ENCODE data around the gene EXOC3L1.

The EXOC3L1 gene

GRCh38 chr16:67166110-67166547 lies 23.8 kb downstream of the EXOC3L1 start:
- TF ChIP-seq TAF1 (IDR thresholded peaks at IDR 0.05; ENCODE audit: borderline replicate concordance, insufficient read depth, low read length), result no peak

- TF ChIP-seq FOXP2 (optimal IDR thresholded peaks at IDR 0.05; ENCODE audit: borderline replicate concordance, extremely low read depth, extremely low read length, insufficient read depth), result no peak
- TF ChIP-seq TAF1 (IDR thresholded peaks at IDR 0.05; ENCODE audit: borderline replicate concordance, insufficient read depth, low read length), result no peak
- no peak for TF ChIP-seq POLR2AphosphoS5 (IDR thresholded peaks at IDR 0.05; ENCODE audit: low read depth, low read length)
- TF ChIP-seq SIN3A (IDR thresholded peaks at IDR 0.05; ENCODE audit: borderline replicate concordance, insufficient read depth, low read length), result no peak
- no peak for TF ChIP-seq REST (IDR thresholded peaks at IDR 0.05; ENCODE audit: insufficient read depth in 1 of 2, low read depth in 2 of 2, low read length in 2 of 2)
These were observed 24.5 kb downstream of the EXOC3L1 start for GRCh38 chr16:67165121-67166078.

GRCh38 chr16:67164599-67165061 lies 25.3 kb downstream of the EXOC3L1 start, which contains the start of gene HSF4:
Gene HSF4 (plus strand): TSS chr16:67164745. CDS start chr16:67164812, 67 bp downstream.
- TF ChIP-seq SIN3A (IDR thresholded peaks at IDR 0.05; ENCODE audit: borderline replicate concordance, insufficient read depth, low read length) (no peak), REST (IDR thresholded peaks at IDR 0.05; ENCODE audit: insufficient read depth in 1 of 2, low read depth in 2 of 2, low read length in 2 of 2) (no peak), TAF1 (IDR thresholded peaks at IDR 0.05; ENCODE audit: borderline replicate concordance, insufficient read depth, low read length) (no peak), POLR2AphosphoS5 (IDR thresholded peaks at IDR 0.05; ENCODE audit: low read depth, low read length) (no peak), FOXP2 (optimal IDR thresholded peaks at IDR 0.05; ENCODE audit: borderline replicate concordance, extremely low read depth, extremely low read length, insufficient read depth) (no peak)

GRCh38 chr16:67163999-67164558 lies 25.9 kb downstream of the EXOC3L1 start:
- TF ChIP-seq TAF1 (IDR thresholded peaks at IDR 0.05; ENCODE audit: borderline replicate concordance, insufficient read depth, low read length), result no peak

GRCh38 chr16:67163164-67163998 lies 26.6 kb downstream of the EXOC3L1 start:
- TF ChIP-seq TAF1 (IDR thresholded peaks at IDR 0.05; ENCODE audit: borderline replicate concordance, insufficient read depth, low read length) (no peak), POLR2AphosphoS5 (IDR thresholded peaks at IDR 0.05; ENCODE audit: low read depth, low read length) (no peak), REST (IDR thresholded peaks at IDR 0.05; ENCODE audit: insufficient read depth in 1 of 2, low read depth in 2 of 2, low read length in 2 of 2) (no peak), SIN3A (IDR thresholded peaks at IDR 0.05; ENCODE audit: borderline replicate concordance, insufficient read depth, low read length) (no peak), FOXP2 (optimal IDR thresholded peaks at IDR 0.05; ENCODE audit: borderline replicate concordance, extremely low read depth, extremely low read length, insufficient read depth) (no peak)
